Choroid plexus epithelial cell (primary cell): ENCODE data around the gene IQCB1.
A peak's percentile ranks its signal among the peaks of the same experiment; 100 is the strongest.

ENCODE experiments used
- DNase-seq: peaks from one replicate; pipeline ENCODE4 v3.0.0-alpha.2; 2010; ENCODE audit warnings: low read depth
- H3K4me3 ChIP-seq: 2 replicates; pipeline ENCODE4 v1.5.1; 2011; ENCODE audit warnings: low read depth, mild to moderate bottlenecking, control low read depth, low read length, moderate library complexity
- CTCF ChIP-seq: conservative IDR thresholded peaks from 2 replicates; pipeline ENCODE4 v1.5.1; 2011; ENCODE audit warnings: low read depth, mild to moderate bottlenecking, control low read depth, inconsistent platforms, low read length, moderate library complexity

IQCB1 gene, protein sequence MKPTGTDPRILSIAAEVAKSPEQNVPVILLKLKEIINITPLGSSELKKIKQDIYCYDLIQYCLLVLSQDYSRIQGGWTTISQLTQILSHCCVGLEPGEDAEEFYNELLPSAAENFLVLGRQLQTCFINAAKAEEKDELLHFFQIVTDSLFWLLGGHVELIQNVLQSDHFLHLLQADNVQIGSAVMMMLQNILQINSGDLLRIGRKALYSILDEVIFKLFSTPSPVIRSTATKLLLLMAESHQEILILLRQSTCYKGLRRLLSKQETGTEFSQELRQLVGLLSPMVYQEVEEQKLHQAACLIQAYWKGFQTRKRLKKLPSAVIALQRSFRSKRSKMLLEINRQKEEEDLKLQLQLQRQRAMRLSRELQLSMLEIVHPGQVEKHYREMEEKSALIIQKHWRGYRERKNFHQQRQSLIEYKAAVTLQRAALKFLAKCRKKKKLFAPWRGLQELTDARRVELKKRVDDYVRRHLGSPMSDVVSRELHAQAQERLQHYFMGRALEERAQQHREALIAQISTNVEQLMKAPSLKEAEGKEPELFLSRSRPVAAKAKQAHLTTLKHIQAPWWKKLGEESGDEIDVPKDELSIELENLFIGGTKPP

DNA sequence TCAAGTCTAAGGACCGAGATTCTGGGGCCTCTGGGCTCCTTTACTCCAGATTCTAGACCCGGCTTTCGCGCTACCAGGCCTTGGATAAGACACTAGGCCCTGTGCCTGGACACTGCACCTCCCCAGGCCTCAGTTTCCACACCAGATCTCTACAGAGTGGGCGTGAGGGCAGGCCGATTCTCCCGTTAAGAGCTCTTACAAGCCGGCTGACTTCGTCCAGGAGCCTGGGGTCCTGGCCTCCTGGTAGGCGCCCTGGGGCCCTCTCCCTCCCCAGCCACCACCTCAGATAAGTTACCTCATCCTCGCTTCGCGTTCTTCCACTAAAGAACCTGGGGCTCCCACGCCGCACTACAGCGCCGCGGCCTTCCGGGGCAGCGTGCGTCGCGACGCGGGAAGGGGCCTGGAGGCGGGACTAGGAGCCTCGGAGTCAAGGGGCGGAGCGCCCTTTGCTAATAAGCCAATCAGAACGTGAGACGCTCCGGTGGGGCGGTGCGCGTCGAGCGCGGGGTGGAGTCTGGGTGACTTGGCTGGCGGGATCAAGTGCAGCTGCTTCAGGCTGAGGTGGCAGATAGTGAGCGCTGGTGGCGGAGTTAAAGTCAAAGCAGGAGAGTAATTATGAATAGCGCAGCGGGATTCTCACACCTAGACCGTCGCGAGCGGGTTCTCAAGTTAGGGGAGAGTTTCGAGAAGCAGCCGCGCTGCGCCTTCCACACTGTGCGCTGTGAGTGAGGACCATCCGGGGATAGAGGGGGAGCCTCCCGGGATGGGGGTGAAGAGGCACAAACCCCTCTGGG, at the start of gene IQCB1, which contains the start of gene EAF2:
TSS of gene IQCB1 (minus strand) at position 390 of the 794 bp plus-strand sequence. CDS start 6,100 bp downstream, outside the sequence.
TSS of gene EAF2 (plus strand) at position 539 of the 794 bp plus-strand sequence. CDS start at position 616, 77 bp downstream.
- peak within 1 kb of the TSS; percentile 78 for H3K4me3 ChIP-seq
- no peak for TF ChIP-seq CTCF
- peak; percentile 96 for DNase-seq

DNA sequence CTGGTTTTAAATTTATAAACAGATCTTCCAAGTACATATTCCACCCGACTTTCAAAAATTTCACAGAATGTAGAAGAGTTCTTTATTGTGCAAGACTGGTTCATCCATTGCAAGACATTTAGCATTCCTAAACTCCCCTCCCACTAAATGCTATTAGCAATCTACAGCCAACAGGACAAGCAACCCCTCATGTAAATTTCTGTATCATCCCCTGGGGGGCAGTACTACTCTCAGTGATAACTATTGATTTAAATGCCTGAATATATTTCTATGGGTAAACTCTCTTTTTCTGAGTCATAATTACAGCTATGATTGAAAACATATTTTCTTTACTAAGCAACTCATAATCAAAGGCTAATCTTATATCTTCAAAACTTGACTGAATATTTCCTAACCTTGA, 48.6 kb upstream of the IQCB1 start:
- peak; percentile 68 for DNase-seq
- H3K4me3 ChIP-seq, result no peak overlapping the region
- peak; percentile 56 for TF ChIP-seq CTCF

GRCh38 chr3:121878411-121878810, 43.6 kb upstream of the IQCB1 start:
- H3K4me3 ChIP-seq, result no peak overlapping the region
- TF ChIP-seq CTCF, result no peak
- no peak for DNase-seq

- DNase-seq, result no peak
- no peak overlapping the region for H3K4me3 ChIP-seq
- TF ChIP-seq CTCF, result no peak
These were observed 36.6 kb upstream of the IQCB1 start for GRCh38 chr3:121871430-121871829.

DNA sequence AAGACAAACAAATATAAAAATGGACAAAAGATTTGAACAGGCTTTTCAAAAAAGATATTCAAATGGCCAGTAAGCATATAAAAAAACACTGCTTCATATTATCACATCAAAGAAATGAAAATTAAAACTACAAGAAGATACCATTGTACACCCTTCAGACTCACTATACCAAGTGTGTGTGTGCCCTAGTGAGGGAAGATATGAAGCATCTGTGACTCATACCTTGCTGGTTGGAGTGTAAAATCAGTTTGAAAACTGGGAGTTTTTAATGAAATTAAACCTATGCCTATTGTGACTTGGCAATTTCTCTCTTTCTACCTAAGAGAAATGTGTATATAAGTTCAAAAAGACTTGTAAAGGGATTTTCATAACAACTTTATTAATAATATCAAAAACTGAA, 35.9 kb upstream of the IQCB1 start:
- no peak overlapping the region for H3K4me3 ChIP-seq
- no peak for TF ChIP-seq CTCF
- DNase-seq, result no peak

DNA sequence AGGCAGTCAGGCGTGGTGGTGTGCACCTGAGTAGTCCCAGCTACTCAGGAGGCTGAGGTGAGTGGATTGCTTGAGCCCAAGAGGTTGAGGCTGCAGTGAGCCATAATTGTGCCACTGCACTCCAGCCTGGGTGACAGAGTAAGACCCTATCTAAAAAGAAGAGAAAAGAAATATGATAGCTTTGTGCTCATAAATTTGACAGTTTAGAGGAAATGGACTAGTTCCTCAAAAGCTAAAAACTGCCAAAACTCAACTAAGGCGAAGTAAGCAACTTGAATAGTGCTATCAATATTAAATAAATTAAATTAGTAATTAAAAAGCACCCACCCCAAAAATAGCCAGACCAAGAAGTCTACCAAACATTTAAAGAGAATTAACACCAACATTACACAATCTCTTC, 34.9 kb upstream of the IQCB1 start:
- no peak overlapping the region for H3K4me3 ChIP-seq
- DNase-seq, result no peak
- no peak for TF ChIP-seq CTCF
